Testis (tissue), 3 donors: ENCODE results near the gene TMOD4. TPM values are rescaled to one million over a fixed set of nuclear protein-coding genes. Genes with fewer than 3 reads are reported as not detected.

Source experiments
- DNase-seq: peaks from one replicate; pipeline ENCODE4 v3.0.0-alpha.2; 2019
- H3K27ac ChIP-seq, 2 donors: fragments of 200-600 bp; sonication (generic); one replicate each; pipeline ENCODE4 v1.5.1; 2019
- H3K27me3 ChIP-seq: fragments of 200-600 bp; sonication (generic); one replicate; pipeline ENCODE4 v1.5.1; 2019
- H3K36me3 ChIP-seq: fragments of 200-600 bp; sonication (generic); one replicate; pipeline ENCODE4 v1.5.1; 2017; ENCODE audit warnings: low read depth; ENCODE audit errors: missing control alignments
- H3K4me1 ChIP-seq: fragments of 200-600 bp; sonication (generic); one replicate; pipeline ENCODE4 v1.5.1; 2019
- H3K4me3 ChIP-seq, 2 donors: fragments of 200-600 bp; sonication (generic); one replicate each; pipeline ENCODE4 v1.5.1; 2017 to 2019
- H3K9me3 ChIP-seq: fragments of 200-600 bp; sonication (generic); one replicate; pipeline ENCODE4 v1.5.1; 2017
- CTCF ChIP-seq, 3 experiments: fragments of 450-650 bp in 2 of 3; fragments of 200-600 bp in 1 of 3; sonication (generic) in 1 of 3; IDR thresholded peaks; one replicate each; pipeline ENCODE4 v1.5.1; 2016 to 2019; ENCODE audit warnings: antibody characterized with exemption in 3 of 3, mild to moderate bottlenecking in 2 of 3, moderate library complexity in 1 of 3
- POLR2A ChIP-seq: fragments of 450-650 bp; IDR thresholded peaks from one replicate; pipeline ENCODE4 v1.6.1; 2017; ENCODE audit warnings: antibody characterized with exemption, mild to moderate bottlenecking, moderate library complexity
- WGBS, 2 donors: methylation state at CpG; one replicate each; pipeline ENCODE4 v1.1.5; 2018; 5-methylcytosine and 5-hydroxymethylcytosine counted together
- intact Hi-C: fragments of 100-400 bp; cut with DNase I; formaldehyde crosslinking; loops from one replicate; pipeline ENCODE4 v1.15.1; 2023; ENCODE audit warnings: low total_unique reads
- polyA plus RNA-seq: library from polyadenylated mRNA; stranded (reverse); fragments of 350-450 nt; fragmentation: Illumina TruSeq; extraction: RNeasy Lipid Tissue Mini Kit (QIAGEN cat#74804); gene quantifications from one replicate; pipeline ENCODE4 v1.2.3, GENCODE V29; 2014; ENCODE audit warnings: low read depth, low replicate concordance; ENCODE audit not compliant: insufficient read depth
- total RNA-seq, 2 donors: library from RNA; depleted of rRNA; stranded (reverse); fragments of >200 nt; gene quantifications; one replicate each; pipeline ENCODE4 v1.2.3, GENCODE V29; 2016

TMOD4 gene
- total and polyA plus RNA-seq, 3 donors from 2014 or later = 2.1 TPM; not detected in 2

- H3K27me3 ChIP-seq = no peaks in the 10 kb centered on the region
- H3K27ac ChIP-seq = peak within 1 kb of the TSS; percentile 66 to 81
- peak within 1 kb of the TSS; percentile 67 to 88 for H3K4me3 ChIP-seq
- H3K36me3 ChIP-seq = no peaks in the 10 kb centered on the region
- TF ChIP-seq POLR2A (no peak), CTCF (IDR thresholded peaks at IDR 0.05) (peak in 2 of 3 experiments; percentile 67 to 72)
- peak; percentile 98 for DNase-seq
- H3K9me3 ChIP-seq = no peaks in the 10 kb centered on the region
- intact Hi-C loops = no loop called here
- peaks cover 15% of the 10 kb centered on the region for H3K4me1 ChIP-seq
- WGBS, 2 donors = 0 to 1% methylated on average over 34 to 38 of the region's 38 CpGs
These were observed 9.9 kb downstream of the TMOD4 start, which contains the start of the genes LYSMD1 and SCNM1 for GRCh38 chr1:151165738-151166504. TSS of gene LYSMD1 (minus strand) at chr1:151165902. CDS start at chr1:151165258, 644 bp downstream. TSS of gene SCNM1 (plus strand) at chr1:151166144. CDS start at chr1:151166153, 9 bp downstream.

GRCh38 chr1:151165281-151165737 lies 10.5 kb downstream of the TMOD4 start:
- TF ChIP-seq CTCF (IDR thresholded peaks at IDR 0.05) (no peak), POLR2A (no peak)
- intact Hi-C loops = no loop called here
- Histone ChIP-seq H3K9me3 (no peaks in the 10 kb centered on the region), H3K4me3 (peak overlapping the region; percentile 67 to 88), H3K27me3 (no peaks in the 10 kb centered on the region), H3K27ac (peak overlapping the region; percentile 66 to 81), H3K4me1 (peaks cover 15% of the 10 kb centered on the region), H3K36me3 (no peaks in the 10 kb centered on the region)
- DNase-seq = peak; percentile 60
- 2 to 3% methylated on average over 15 of the region's 15 CpGs for WGBS, 2 donors

- intact Hi-C loops = no loop called here
- WGBS, 2 donors = 13 to 14% methylated on average over 8 to 11 of the region's 11 CpGs
These were observed 11.0 kb downstream of the TMOD4 start for GRCh38 chr1:151164732-151165280.

GRCh38 chr1:151159373-151159772 lies 16.4 kb downstream of the TMOD4 start:
- H3K4me3 ChIP-seq = no peak overlapping the region
- H3K9me3 ChIP-seq = no peaks in the 10 kb centered on the region
- H3K27ac ChIP-seq = no peak overlapping the region
- intact Hi-C loops = no loop called here
- no peaks in the 10 kb centered on the region for H3K36me3 ChIP-seq
- H3K27me3 ChIP-seq = no peaks in the 10 kb centered on the region
- DNase-seq = no peak
- TF ChIP-seq CTCF (IDR thresholded peaks at IDR 0.05) (no peak), POLR2A (no peak)
- peaks cover 8% of the 10 kb centered on the region for H3K4me1 ChIP-seq

More at GRCh38 chr1:151164732-151165280, 11.0 kb downstream of the TMOD4 start:
- Histone ChIP-seq H3K9me3 (no peaks in the 10 kb centered on the region), H3K27ac (peak overlapping the region; percentile 66 to 81), H3K4me1 (peaks cover 15% of the 10 kb centered on the region), H3K4me3 (peak overlapping the region; percentile 67 to 88), H3K27me3 (no peaks in the 10 kb centered on the region), H3K36me3 (no peaks in the 10 kb centered on the region)
- TF ChIP-seq CTCF (IDR thresholded peaks at IDR 0.05) = no peak
- TF ChIP-seq POLR2A = no peak
- DNase-seq = no peak
